22Rv1 (cell line): ENCODE measurements around the gene ZNF480.

Experiments
- CTCF ChIP-seq: fragments of 450-650 bp; IDR thresholded peaks from 2 replicates; pipeline ENCODE4 v1.5.1; 2017; ENCODE audit warnings: mild to moderate bottlenecking
- ZFX ChIP-seq: fragments of 450-650 bp; IDR thresholded peaks from 2 replicates; pipeline ENCODE4 v1.6.1; 2017; ENCODE audit warnings: antibody characterized with exemption, borderline replicate concordance

GRCh38 chr19:52258426-52258825 lies 38.5 kb upstream of the ZNF480 start:
- no peak for TF ChIP-seq CTCF
- TF ChIP-seq ZFX, result no peak
